Amygdala (tissue), 56 donors: ENCODE measurements around the gene SERTAD2.

Experiments used
- DNase-seq, 56 donors: peaks; one replicate each; lab custom pipeline; 2025; lab: John Stamatoyannopoulos, UW

The SERTAD2 gene

DNA sequence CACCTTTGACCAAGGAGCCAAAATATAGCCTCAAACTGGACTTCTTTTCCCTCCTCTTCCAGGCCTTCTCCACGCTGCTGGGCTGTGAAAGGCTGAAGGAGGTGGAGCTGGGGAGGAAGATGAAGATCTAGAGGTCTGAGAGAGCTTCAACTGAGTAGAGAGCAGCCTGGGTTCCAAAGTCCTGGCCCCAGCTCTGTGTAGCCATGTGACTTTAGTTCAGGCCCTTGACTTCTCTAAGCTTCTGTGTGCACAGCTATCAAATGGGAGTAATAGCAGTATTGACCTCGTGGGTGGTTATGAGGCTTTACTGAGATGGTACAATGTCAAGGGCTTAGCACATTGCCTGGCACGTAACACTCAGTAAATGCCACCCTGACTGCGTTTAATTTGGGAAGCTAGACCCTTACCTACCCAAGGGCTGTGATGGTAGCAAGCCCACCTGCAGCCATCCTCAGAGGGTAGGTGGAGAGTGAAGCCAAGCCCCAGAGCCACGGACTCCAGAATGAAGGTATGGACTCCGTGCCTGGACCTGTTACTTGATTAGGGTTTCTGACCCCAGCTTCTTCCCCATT, 38.4 kb downstream of the SERTAD2 start:
- no peak for DNase-seq

DNA sequence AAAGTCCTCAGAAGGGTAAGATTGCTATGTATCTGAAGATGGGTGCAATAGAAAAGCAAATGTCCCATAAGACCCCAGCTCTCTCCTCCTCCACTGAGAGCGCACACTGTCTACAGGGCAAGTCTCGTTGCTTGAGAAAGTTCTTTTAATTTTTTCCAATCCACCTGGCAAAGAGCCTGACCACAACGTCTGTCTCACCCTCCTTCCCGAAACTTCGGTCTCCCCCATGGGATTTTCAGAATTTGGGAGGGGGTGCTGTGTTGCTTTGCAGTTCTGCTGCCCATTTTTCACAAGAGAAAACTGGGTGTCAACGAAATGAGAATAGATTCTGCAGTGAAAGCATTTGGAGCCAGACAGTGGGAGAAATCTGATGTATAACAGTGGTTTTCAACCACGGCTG, 40.4 kb downstream of the SERTAD2 start:
- no peak for DNase-seq

DNA sequence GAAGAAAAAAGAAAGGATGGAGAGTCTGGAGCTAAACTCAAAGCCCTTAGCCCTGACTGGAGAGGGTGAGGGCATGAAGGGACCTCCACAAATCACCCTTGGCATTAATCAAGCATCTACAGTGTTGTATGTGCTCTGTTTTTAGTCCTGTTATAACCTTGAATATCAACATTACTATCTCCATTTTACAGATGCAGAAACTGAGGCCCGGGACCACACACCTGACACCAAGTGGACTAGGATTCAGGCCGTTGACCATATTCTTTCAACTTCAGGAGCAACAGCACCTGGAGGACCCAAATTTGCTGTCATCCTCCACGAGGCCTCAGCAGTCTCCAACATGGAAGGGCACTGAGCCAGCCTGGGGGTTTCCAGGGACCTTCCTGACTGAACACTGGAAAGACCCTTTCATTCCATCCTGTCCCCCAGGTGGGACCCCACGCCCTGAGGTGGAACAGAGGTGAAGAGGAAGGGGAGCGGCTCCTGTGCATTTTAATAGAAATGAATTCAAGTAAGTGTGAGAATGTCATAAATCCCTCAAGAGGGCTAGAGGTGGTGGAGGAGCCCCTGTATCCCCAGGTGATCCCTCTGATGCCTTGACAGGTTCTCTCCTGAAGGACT, 41.0 kb downstream of the SERTAD2 start:
- no peak for DNase-seq

DNA sequence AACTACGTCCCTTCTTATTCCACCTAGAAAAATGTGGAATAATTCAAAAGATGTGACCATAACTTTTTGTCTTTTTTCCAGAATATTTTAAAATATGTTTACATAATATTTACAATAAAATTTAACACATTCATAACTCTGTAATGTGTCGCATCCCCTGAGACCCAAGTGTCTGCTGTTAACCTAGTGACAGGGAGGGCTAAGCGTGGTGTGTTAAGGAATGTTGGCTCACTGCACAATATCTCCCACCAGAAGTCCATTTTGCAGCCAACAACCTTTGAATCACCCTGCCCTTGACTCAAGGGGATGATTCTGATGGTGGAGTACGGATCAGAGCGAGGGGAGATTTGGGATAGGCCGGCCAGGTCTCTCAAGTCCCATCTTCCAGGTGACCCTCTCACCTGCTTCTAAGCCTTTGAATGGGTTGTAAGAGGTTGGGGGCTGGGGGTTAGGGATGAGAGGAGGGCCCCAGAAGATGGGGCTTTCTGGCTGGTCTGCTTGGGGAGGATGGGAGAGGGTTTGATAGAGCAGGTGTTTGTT, 43.3 kb downstream of the SERTAD2 start:
- DNase-seq, result no peak

DNA sequence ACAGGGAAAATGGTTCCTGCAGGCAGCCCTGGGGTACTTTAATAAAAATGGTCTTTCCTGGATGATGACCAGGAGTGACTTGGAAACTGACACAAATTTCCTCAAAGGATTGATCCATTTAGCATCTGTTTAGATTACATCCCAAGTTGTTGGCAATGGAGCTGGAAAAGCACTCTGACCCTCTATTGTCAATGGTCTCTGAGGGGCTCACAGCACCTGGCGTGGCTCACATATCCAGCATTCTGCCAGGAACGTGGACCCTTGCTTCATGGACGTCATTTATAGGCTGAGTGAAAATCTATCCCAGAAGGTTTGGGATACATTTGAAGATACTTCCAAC, 43.8 kb downstream of the SERTAD2 start:
- DNase-seq, result no peak

DNA sequence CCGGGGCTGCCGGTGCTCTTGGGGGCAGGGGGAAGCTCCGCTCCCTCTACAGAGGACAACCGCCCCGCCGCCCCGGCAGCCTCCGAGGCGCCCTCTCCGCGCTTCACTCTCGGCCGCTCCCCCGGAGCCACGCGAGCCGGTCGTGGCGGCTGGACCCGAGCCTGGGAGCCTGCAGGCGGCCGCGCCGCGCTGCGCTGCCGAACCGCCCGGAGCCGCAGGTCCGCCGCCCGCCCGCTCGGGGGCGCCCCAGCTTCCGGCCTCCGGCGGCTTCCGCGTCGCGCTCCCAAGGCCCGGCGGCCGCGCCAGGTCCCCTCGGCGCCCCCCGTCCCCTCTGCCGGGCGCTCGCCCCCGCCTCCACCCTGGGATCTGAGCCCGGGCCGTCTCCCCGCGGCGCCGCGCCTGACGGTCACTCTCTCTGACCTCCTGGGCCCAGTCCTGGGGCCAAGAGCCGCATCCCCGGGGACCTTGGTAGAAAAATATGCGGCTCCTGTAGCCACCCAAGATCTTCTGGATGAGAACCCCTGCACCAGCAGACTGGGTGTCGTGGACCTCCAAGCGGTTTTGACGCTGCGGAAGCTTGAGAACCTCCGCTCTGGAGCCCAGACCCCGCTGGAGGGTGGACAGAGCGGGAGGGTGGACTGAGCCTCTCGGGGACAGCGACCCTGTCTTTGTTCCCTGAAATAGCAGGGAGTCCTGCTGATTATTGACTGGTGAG, 44.3 kb downstream of the SERTAD2 start:
- peak in 19 of 56 donors; percentile 11 to 63 (median 29) for DNase-seq

DNA sequence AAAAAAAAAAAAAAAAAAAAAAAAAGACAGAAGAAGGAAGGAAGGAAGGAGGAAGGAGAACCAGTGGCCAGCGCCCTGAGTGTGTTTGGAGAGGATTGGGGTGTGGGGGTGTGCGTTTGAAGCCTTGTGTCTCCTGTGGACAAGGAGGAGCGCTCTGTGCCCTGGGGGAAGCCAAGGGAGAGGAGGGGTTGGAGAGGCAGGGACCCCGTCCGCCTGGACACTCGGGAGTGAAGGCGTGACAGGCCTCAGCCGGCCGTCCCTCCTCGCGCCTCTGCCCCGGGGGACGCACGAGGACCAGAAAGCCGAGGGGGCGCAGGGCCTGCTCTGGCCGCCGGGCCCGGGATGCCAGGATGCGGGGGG, 44.9 kb downstream of the SERTAD2 start:
- DNase-seq, result peak in 1 of 56 donors; percentile 17

DNA sequence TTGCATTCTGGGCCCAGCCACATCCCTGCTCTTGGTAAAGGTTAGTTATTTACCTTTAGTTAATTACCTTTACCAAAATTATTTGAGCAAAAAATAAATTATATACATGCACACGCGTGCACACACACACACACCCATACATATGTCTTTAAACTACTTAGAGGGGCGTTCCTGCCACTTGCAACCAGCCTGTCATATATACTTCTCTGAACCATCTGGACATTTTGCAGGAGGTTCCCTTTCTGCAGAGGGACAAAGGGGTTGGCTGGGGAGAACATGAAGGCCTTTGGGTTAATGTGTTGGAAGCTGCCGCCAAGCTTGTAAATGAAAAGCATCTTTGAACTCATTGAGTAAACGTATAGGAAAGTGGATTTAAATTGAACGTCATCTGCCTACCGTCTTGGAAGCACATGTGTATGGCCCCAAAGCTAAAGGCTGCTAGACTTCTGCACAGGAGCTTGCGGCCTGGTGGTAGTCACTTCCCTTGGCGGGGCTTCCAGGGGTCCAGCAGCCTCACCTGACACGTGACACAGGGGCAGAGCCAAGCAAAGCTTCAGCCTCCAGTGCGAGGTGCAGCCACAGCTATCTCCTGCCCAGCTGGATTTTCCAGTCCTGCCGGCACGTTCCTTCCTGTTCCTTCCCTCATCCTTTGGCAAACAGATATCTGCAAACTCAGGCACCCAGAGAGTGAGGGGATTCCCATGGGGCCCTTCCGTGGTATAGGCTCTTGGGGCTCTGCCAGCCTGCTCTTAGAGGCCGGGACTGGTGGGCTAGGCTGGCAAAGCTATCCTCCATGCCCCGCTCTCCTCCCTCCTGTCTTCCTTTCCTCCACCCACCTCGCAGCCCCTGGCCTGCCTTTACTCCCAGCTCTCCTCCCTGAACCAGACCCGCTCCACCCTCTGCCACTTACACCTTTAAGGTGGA, 46.1 kb downstream of the SERTAD2 start:
- DNase-seq, result no peak

DNA sequence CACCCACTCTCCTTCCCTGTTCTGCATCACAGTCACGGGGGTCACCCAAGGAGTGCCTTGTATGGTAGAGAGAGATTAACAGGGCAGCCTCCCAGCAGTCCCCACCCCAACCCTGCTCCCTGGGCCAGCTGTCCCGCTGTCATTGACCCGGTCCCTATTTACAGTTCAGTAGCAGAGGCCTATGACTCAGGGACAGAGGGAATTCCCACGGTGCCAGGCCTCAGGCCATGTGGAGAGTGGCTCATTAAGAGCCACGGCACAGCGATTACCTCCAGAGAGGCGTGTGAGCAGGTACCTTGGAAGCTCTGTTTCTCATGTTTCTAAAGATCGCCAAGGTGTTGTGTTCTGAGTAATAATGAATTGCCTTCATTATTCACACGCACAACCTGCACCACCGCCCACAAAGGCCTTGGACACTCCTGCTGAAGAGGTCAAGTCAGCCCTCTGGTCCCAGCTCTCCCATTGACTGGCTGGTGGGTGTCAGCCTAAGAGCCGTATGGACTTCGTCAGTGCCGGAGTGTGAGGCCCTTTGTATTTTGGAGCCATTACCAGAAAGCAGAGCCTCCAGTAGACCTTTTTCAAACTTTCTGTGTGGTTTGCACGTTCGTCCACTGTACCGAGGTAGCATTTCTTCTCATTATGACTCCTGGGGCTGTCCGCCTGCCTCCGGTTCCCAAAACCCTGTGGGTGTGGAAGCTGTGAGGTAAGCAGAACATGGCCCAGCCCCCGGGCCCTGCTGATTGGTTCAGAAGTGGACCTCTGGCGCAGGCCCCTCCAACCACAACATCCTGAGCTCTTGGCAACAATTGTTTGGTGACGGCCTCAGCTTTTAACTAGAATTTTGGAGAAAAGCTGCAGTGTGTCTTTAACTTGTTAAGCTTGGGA, 47.0 kb downstream of the SERTAD2 start:
- DNase-seq, result peak in 27 of 56 donors; percentile 7 to 64 (median 36)

DNA sequence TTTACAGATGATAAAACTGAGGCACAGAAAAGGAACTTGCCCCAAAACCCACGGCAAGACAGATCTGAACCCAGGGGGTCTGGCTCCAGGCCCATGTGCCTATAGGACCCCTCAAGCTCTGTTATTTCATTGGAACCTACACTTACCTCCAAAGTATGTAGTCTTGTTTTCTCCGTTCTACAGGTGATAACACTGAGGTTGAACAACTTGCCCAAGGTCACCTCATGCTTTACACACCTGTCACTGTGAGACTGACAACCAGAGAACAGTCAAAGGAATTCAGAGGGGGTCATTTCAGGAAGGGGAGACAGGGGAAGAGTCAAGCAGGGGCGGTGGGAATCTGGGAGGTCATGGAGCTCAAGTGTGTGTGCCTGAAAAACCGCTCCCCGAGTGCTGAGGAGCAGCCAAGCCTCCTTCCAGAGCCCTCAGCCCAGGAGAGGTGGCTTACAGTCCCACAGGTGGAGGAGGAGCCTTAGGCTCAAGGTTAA, 47.7 kb downstream of the SERTAD2 start:
- DNase-seq, result no peak

DNA sequence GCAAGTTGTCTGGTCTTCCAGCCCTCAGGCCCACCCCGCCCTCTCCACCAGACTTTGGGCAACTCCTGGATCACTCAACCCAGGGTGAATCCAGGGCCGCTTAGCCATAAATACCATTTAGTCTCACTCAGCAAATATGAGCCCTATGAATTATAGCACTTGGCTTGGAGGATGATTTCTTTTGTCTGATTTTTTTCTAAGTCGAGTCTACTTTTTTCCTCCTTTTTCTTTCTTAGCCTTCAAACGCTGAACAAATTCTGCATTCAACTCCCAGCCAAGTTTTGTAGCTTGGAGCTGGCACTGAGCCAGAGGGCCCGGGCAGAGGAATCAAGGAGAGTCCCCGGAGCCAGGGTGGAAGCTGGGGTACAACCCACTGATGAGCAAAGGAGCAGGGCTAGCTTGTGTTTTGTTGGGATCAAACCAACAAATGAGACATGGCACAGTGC, 48.7 kb downstream of the SERTAD2 start:
- peak in 9 of 56 donors; percentile 14 to 30 (median 17) for DNase-seq

DNA sequence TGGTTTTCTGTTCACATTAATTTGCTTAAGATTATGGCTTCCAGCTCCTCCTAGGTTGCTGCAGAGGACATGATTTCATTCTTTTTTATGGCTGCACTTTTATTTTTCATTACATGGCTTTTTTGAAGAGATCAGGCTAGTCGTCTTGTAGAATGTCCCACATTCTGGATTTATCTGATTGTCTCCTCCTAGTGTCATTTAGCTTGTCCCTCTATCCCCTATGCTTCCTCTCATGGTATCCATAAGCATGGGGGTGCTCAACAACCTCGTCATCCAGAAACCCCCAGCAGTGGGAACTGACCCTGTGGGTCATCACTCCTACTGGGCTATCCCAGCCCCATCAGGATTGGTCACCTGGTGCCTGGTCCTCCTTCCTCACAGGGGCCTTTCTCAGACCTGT, 49.6 kb downstream of the SERTAD2 start:
- DNase-seq, result no peak

DNA sequence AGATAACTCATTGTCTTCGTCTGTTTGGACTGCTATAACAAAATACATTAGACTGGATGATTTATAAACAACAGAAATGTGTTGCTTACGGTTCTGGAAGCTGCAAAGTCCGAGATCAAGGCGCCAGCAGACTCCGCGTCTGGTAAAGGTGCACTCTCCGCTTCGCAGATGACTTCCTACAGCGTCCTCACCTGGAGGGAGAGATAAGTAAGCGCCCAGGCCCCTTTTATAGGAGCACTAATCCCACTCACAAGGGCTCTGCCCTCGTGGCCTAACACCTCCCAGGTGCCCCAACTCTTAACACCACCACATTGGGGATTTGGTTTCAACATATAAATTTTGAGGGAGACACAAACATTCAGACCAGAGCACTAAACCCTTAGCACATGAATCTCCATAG, 51.3 kb downstream of the SERTAD2 start:
- DNase-seq, result no peak

DNA sequence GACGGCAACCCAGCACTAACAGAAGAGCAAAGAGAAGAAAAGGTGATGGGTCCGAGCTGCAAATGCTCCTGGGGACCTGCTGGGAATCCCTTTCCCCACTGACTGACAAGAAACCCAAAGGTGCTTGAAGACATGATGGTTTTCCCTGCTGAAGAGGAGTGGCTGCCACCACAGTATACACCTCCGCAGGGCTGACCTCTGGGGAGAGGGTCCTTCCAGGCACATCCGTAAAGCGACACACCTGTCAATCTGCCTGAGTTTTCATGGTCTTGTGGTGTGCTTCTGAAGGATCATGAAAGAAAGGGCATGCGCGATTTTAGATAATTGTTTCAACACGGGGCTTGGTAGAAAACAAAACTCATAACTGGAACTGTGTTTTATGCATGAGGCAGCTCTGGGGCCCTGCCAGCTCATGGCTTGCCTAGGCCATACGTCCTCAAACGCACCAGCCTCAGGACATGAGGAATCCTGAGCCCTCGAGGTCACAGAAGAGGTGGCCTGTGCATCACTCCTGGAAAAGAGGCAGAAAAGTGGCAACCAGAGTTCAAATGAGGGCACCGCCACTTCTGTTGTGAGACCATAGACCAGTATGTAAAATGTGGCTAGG, 51.8 kb downstream of the SERTAD2 start:
- DNase-seq, result no peak

DNA sequence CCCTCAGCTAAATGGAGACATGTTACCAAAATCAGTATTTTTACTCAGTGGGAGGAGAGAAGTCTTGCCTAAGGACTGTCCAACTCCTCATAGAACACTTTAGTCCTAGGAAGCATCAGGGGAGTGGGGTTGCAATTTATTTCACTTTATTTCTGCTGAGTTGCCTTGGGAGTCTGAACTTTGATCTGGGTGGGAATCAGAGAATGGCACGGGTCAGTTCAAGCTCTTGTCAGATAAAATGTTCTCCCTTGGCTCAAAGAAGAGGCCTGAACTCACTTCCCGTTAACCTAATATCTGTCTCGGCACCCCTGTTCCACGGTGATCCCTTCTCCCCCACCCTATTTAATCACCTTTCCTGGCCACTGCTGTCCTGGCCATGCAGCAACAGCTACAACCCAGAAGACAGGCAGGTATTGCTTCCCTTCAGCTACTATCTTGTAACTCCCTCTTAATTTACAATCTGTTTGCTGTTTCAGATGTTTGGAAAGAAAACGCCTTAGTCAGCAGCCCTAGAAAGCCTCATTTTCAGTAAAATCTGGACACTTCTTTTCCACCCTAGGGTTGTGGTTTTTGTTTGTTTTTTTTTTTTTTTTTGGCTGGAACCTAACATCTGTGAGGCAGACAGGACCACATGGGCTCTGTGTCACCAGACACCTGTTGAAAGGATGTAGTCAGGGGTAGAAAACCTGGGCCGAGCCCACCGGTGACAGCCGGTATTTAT, 52.5 kb downstream of the SERTAD2 start:
- DNase-seq, result no peak

DNA sequence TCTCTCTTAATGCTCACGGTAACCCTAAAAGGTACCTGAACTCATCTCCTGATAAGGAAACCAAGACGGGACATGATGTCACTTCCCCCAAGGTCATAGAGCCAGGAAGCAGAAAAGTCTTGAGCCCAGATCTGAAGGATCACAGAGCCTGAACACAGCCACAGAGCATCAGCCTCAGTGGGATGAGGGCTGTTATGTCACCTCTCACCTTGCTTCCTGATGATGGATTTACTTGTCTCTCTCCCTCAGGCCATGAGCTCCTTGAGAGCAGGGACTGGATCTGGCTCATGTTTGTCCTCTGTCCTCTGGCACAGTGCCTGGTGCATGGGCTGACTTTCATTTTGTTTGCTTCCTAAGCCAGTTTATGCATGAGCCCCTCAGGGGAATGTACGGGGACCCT, 54.2 kb downstream of the SERTAD2 start:
- DNase-seq, result no peak

DNA sequence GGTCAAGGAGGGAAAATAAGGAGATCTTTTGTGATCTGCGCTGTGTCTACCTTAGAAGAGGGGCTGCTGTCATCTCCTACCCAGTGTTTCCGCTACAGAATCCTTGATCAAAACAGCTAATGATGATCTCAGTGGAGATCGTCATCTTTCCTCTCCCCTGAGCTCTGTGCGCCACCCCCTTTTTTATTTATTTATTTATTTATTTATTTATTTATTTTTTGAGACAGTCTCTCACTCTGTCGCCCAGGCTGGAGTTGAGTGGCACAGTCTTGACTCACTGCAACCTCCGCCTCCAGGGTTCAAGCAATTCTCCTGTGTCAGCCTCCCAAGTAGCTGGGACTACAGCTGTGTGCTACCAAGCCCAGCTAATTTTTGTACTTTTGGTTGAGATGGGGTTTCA, 55.5 kb downstream of the SERTAD2 start:
- no peak for DNase-seq

DNA sequence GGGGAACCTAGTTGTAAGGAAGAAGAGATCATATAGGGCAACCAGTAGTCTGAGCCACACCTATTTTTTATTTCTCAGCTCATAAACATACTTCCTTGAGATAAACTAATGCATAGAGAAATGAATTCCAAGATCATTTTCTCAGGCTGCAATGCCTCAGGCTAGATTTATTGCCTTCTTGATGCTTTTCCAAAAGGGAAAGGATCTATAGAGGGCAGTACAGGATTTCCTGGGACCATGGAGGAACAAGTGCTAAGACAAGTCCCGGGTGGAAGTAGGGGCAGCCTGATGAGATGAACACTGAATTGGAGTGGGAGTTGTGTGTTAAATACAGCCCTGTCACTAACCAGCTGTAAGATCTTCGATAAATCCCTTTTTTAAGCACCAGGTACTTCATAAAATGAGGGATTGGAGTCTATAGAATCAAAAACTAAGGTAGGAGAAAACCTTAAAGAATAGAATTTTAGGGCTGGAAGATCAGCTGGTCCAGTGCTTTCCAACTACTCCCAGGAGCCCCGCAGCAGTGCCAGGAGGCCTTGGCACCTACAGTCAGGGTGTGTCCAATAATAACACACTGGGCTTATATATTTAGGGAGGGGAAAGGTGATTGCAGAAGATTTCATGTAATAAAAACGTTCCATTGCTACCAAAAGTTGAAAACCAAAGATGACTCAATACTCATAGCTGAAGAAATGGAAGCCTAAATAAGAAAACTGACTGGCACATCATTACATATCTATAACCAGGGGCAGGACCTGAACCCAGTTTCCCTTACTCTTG, 58.1 kb downstream of the SERTAD2 start:
- peak in 1 of 56 donors; percentile 7 for DNase-seq
